ENCODE data around the gene ME3. TPM values are rescaled to one million over a fixed set of nuclear protein-coding genes. Genes with fewer than 3 reads are reported as not detected.
"Not testable (repeated sequence)": the region's sequence is repeated elsewhere in the genome, so short reads cannot be mapped to it uniquely, and the experiment has no call there.

Gene ME3
- total RNA-seq, 4 donors from 2014 or later = 15.9 to 94.9 (median 51.3) TPM

- Histone ChIP-seq H3K27ac (peak overlapping the region in 1 of 4 donors; percentile 23), H3K9me3 (no peaks in the 10 kb centered on the region), H3K36me3 (no peaks in the 10 kb centered on the region), H3K4me3 (no peak overlapping the region), H3K27me3 (no peaks in the 10 kb centered on the region), H3K4me1 (no peaks in the 10 kb centered on the region)
- no peak for TF ChIP-seq POLR2A (IDR thresholded peaks at IDR 0.05)
- no peak for TF ChIP-seq CTCF (IDR thresholded peaks at IDR 0.05)
- no peak for DNase-seq
Observed at GRCh38 chr11:86663761-86664160, 8.7 kb downstream of the ME3 start.

- no peak for TF ChIP-seq CTCF (IDR thresholded peaks at IDR 0.05)
- TF ChIP-seq POLR2A (IDR thresholded peaks at IDR 0.05) = no peak
- peak overlapping the region in 1 of 4 donors; percentile 23 for H3K27ac ChIP-seq
Observed at GRCh38 chr11:86663291-86663690, 9.1 kb downstream of the ME3 start.

GRCh38 chr11:86660736-86661135, 11.7 kb downstream of the ME3 start:
- H3K4me1 ChIP-seq = no peaks in the 10 kb centered on the region
- no peak for TF ChIP-seq CTCF (IDR thresholded peaks at IDR 0.05)
- TF ChIP-seq POLR2A (IDR thresholded peaks at IDR 0.05) = no peak
- H3K9me3 ChIP-seq = no peaks in the 10 kb centered on the region
- no peak overlapping the region for H3K4me3 ChIP-seq
- H3K27ac ChIP-seq = no peak overlapping the region
- DNase-seq = no peak
- no peaks in the 10 kb centered on the region for H3K36me3 ChIP-seq
- no peaks in the 10 kb centered on the region for H3K27me3 ChIP-seq

More at GRCh38 chr11:86663291-86663690, 9.1 kb downstream of the ME3 start:
- no peak overlapping the region for H3K4me3 ChIP-seq
- no peak for DNase-seq
- H3K27me3 ChIP-seq = no peaks in the 10 kb centered on the region
- no peaks in the 10 kb centered on the region for H3K4me1 ChIP-seq
- no peaks in the 10 kb centered on the region for H3K9me3 ChIP-seq
- no peaks in the 10 kb centered on the region for H3K36me3 ChIP-seq

GRCh38 chr11:86660088-86660487, 12.3 kb downstream of the ME3 start:
- no peak for DNase-seq
- Histone ChIP-seq H3K9me3 (no peaks in the 10 kb centered on the region), H3K4me1 (no peaks in the 10 kb centered on the region), H3K27me3 (no peaks in the 10 kb centered on the region), H3K27ac (no peak overlapping the region), H3K36me3 (no peaks in the 10 kb centered on the region), H3K4me3 (no peak overlapping the region)
- TF ChIP-seq POLR2A (IDR thresholded peaks at IDR 0.05) = no peak
- TF ChIP-seq CTCF (IDR thresholded peaks at IDR 0.05) = no peak

GRCh38 chr11:86658534-86658933, 13.9 kb downstream of the ME3 start:
- Histone ChIP-seq H3K4me1 (no peaks in the 10 kb centered on the region), H3K27me3 (no peaks in the 10 kb centered on the region), H3K27ac (no peak overlapping the region), H3K9me3 (no peaks in the 10 kb centered on the region), H3K4me3 (no peak overlapping the region), H3K36me3 (no peaks in the 10 kb centered on the region)
- TF ChIP-seq CTCF (IDR thresholded peaks at IDR 0.05) = no peak
- no peak for DNase-seq

GRCh38 chr11:86645212-86645611, 27.2 kb downstream of the ME3 start:
- H3K4me1 ChIP-seq, H3K36me3 ChIP-seq, H3K4me3 ChIP-seq, H3K27me3 ChIP-seq, H3K27ac ChIP-seq, DNase-seq, H3K9me3 ChIP-seq: not testable (repeated sequence)

Measured in Peyer's patch (tissue), 4 donors.